ENCODE measurements around the gene UBFD1. TPM values are rescaled to one million over a fixed set of nuclear protein-coding genes. Genes with fewer than 3 reads are reported as not detected.

Gene UBFD1
- total and polyA plus RNA-seq, 11 donors: 17.9 to 116 (median 49.9) TPM

DNA sequence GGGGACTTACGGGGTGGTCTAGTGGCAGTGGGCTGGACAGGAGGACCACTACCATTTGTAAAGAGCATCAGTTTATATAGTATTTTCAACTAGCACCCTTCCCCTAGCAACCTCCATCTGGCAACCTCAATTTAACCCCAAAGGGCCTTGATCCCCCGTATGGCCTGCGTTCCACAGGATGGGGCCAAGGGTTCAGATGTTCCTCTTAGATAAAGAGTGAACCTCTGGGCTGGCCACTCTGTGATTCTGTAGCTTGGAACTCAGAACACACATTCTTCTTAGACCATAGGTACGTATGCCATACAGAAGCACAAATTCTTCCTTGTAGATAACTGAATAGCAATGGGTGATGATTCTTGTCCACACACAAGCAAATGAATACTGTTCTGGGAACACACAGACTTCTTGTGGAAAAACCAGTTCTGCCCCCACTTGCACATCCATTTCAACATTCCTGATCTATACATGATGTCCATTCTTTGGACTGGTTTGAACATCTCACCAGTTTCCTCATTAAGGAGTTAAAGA is 45.3 kb upstream of the UBFD1 start:
- 91 to 95% (median 94%) methylated on average over 4 of the region's 4 CpGs for WGBS, 4 donors
- Histone ChIP-seq H3K4me3 (no peak overlapping the region), H3K27ac (no peak overlapping the region), H3K4me1 (peaks cover 0 to 31% (median 9%) of the 10 kb centered on the region in 12 donors), H3K27me3 (no peaks in the 10 kb centered on the region), H3K36me3 (peaks cover 0 to 13% (median 0%) of the 10 kb centered on the region in 9 donors), H3K9me3 (no peaks in the 10 kb centered on the region)
- DNase-seq (no peak), ATAC-seq (no peak)
- no peak for TF ChIP-seq POLR2A (IDR thresholded peaks at IDR 0.05)
- TF ChIP-seq, protein P1, sequence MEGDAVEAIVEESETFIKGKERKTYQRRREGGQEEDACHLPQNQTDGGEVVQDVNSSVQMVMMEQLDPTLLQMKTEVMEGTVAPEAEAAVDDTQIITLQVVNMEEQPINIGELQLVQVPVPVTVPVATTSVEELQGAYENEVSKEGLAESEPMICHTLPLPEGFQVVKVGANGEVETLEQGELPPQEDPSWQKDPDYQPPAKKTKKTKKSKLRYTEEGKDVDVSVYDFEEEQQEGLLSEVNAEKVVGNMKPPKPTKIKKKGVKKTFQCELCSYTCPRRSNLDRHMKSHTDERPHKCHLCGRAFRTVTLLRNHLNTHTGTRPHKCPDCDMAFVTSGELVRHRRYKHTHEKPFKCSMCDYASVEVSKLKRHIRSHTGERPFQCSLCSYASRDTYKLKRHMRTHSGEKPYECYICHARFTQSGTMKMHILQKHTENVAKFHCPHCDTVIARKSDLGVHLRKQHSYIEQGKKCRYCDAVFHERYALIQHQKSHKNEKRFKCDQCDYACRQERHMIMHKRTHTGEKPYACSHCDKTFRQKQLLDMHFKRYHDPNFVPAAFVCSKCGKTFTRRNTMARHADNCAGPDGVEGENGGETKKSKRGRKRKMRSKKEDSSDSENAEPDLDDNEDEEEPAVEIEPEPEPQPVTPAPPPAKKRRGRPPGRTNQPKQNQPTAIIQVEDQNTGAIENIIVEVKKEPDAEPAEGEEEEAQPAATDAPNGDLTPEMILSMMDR (IDR thresholded peaks at IDR 0.05): no peak
- intact Hi-C loops (cut with DNase I): loop anchor here in 3 of 10 donors (5.0 to 10.0 kb wide), 2 partner anchors 45 to 57 kb away; partner anchors contain the start of genes EARS2 (in 2 of the 3), UBFD1 (in 2 of the 3) and COG7 (in 1 of the 3)

GRCh38 chr16:23514381-23515152 is 43.0 kb upstream of the UBFD1 start:
- no peak for DNase-seq
- no peak for ATAC-seq
- no peak for TF ChIP-seq POLR2A (IDR thresholded peaks at IDR 0.05)
- TF ChIP-seq, protein P1 (IDR thresholded peaks at IDR 0.05): no peak
- H3K4me3 ChIP-seq: no peak overlapping the region
- H3K36me3 ChIP-seq: peaks cover 0 to 19% (median 7%) of the 10 kb centered on the region in 9 donors
- H3K4me1 ChIP-seq: peaks cover 0 to 27% (median 0%) of the 10 kb centered on the region in 12 donors
- intact Hi-C loops (cut with DNase I): loop anchor here in 3 of 10 donors (5.0 to 10.0 kb wide), 2 partner anchors 43 to 60 kb away; partner anchors contain the start of genes EARS2 (in 2 of the 3), UBFD1 (in 2 of the 3) and COG7 (in 1 of the 3)
- 87 to 92% (median 89%) methylated on average over 7 of the region's 7 CpGs for WGBS, 4 donors
- no peaks in the 10 kb centered on the region for H3K27me3 ChIP-seq
- H3K9me3 ChIP-seq: no peaks in the 10 kb centered on the region
- no peak overlapping the region for H3K27ac ChIP-seq

DNA sequence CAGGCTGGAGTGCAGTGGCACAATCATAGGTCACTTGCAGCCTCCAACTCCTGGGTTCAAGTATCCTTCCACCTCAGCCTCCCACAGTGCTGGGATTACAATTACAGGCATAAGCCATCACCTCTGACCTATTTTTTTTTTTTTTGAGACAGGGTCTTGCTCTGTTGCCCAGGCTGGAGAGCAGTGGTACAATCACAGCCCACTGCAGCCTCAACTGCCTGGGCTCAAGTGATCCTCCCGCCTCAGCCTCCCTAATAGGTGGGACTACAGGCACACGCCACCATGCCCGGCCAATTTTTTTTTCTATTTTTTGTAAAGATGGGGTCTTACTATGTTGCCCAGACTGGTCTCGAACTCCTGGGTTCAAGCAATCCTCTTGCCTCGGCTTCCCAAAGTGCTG is 41.6 kb upstream of the UBFD1 start:
- Histone ChIP-seq H3K36me3 (peaks cover 0 to 28% (median 9%) of the 10 kb centered on the region in 9 donors), H3K4me1 (peaks cover 0 to 39% (median 0%) of the 10 kb centered on the region in 12 donors), H3K27me3 (no peaks in the 10 kb centered on the region), H3K9me3 (no peaks in the 10 kb centered on the region), H3K4me3 (no peak overlapping the region), H3K27ac (no peak overlapping the region)
- intact Hi-C loops (cut with DNase I): loop anchor here in 1 of 10 donors (10.0 kb wide), 1 partner anchor 61 kb away; the partner anchor contains the start of gene COG7
- WGBS, 4 donors: 97 to 99% (median 98%) methylated on average over 5 of the region's 5 CpGs
- ATAC-seq (no peak), DNase-seq (no peak)
- TF ChIP-seq, protein P1 (IDR thresholded peaks at IDR 0.05): no peak
- TF ChIP-seq POLR2A (IDR thresholded peaks at IDR 0.05): no peak
